NCI-H2171 treated with DMSO at 0.1 percent for 48 hours (cell line): Measurements from ENCODE around the gene GPR62.
"Not testable (repeated sequence)": the region's sequence is repeated elsewhere in the genome, so short reads cannot be mapped to it uniquely, and the experiment has no call there.

ENCODE experiments used
- DNase-seq: peaks from one replicate; lab custom pipeline; 2025; lab: John Stamatoyannopoulos, UW

Gene GPR62

DNA sequence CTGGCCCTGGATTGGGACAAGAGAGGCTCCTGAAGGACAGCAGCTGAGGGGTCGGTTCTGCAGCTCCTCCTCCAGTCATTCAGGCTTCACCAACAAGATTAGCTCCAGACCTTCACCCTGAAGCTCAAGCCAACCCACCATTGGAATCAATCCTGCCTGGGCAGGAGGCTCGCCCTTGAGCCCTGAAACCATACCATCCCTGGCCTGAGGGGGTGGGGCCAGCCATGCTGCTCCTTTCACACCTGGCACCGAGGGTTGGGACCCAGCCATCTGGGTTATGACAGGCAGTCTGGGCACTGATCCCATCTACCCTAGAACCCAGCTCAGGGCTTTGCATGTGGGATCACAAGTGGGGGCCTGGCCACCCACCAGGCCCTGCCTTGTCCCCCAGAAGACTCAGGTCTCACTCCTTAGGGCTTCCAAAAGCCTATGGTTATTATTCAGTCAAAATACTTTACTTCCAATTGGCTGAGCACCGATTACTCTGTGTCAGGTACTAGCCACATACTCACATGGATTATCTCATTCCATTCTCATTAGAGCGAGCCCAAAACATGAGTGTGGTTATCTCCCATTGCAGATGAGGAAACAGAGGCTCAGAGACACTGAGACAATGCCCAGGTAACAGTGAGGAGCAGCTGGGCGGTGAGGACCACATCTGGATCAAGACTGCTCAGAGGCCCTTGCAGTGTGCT, 15.6 kb downstream of the GPR62 start:
- DNase-seq, result no peak

- no peak for DNase-seq
Observed at GRCh38 chr3:51971350-51971749, 16.2 kb downstream of the GPR62 start.

DNA sequence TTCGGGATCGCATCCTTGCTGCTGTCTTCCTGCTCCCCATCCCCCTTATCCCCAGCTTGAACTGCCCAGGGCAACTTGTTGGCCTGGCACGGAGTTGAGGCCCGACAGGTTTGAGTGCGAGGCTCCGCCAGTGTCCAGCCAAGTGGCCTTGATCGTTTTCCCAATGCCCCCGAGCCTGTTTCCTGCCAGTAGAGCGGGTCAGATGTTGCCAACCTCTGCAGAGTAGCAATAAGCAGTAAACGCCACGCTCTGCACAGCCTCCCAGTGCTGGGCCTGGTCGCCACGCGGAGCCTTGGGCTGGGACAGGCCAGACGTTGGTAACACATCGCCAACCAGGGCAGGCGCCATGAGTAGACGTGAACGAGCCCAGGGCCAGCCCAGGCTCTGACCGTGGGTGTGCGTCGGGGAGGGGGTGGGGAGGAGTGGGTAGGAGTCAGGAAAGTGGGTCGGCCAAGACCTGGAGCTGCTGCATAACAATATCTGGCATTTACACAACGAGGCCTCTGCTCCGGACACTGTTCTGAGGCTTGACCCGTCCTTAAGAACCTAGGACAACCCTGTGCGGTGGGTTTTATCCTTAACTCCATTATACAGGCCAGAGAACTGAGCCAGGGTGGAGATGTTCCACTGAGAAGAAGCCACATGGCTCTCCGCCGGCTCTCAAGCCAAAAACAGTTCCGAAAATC, 19.2 kb downstream of the GPR62 start:
- no peak for DNase-seq

DNA sequence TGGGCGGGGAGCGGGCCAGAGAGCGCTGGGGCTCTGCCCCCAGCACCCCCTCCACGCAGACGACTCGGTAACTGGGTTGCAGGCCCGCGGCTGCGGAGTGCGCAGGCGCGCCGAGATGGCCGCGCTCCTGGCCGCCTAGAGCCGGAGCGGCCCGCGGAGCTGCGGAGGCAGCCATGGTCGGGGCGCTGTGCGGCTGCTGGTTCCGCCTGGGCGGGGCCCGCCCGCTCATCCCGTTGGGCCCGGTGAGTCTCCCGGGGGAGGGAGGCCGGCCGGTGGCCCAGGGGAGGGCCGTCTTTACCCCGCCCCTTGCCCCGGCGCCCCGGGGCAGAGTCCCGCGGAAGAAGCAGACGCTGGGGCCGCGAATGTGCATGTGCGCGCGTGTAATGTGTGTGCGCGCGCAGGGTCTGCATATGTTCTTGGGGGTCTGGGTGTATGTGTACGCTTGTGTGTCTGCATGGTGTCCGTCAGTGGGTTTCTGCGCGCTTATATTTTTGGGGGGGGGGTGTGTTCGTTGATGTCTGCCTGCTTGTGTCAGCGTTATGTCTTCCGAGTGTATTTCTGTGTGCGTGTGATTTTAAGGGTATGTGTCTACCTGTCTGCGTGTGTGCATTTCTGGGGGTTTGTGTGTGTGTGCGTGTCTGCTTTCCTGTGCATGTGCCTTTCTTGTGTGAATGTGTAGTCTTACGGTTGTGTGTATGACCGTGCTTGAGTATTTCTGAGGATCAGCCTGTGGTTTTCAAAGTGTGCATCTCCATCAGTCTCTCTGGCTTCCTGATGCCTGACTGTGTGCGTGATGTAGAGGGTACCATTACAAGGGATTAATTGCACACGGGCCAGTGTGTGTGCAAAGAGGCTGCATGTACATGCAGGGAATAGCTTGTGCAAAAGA, 20.0 kb downstream of the GPR62 start, which contains the start of gene ABHD14A:
ABHD14A (plus strand) TSS at position 102 of the 889 bp plus-strand sequence; CDS start at position 174, 72 bp downstream.
- DNase-seq, result peak; percentile 43

GRCh38 chr3:51975852-51976549, 20.8 kb downstream of the GPR62 start:
- no peak for DNase-seq

DNA sequence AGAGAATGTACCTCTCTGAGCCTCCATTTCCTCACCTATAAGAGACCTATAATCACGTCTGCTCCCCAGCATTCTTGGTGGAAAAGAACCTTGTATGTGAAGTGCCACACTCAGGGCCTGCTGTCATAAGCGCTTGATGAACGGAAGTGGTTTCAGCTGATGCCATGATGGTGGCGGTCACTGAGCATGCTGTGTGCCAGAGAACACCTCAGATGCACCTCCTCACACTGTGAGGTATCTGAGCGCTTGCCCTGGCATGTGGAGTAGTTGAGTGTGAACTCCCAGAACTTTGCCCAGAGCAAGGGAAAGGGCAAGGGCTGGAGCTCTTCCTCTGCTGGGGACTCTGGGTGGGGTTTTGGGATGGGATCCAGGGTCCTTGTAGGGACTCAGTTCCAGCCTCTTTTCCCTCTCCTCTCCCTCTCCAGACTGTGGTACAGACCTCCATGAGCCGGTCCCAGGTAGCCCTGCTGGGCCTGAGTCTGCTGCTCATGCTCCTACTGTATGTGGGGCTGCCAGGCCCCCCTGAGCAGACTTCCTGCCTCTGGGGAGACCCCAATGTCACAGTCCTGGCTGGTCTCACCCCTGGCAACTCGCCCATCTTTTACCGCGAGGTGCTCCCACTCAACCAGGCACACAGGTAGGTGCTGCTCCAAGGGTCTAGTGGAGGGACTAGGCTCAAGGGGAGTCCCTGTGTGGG, 22.4 kb downstream of the GPR62 start:
- DNase-seq, result no peak

- DNase-seq, result no peak
Observed at GRCh38 chr3:51978143-51978502, 22.9 kb downstream of the GPR62 start.

GRCh38 chr3:51980253-51980652, 25.1 kb downstream of the GPR62 start:
- no peak for DNase-seq

GRCh38 chr3:51982352-51982837, 27.2 kb downstream of the GPR62 start:
- DNase-seq, result no peak

DNA sequence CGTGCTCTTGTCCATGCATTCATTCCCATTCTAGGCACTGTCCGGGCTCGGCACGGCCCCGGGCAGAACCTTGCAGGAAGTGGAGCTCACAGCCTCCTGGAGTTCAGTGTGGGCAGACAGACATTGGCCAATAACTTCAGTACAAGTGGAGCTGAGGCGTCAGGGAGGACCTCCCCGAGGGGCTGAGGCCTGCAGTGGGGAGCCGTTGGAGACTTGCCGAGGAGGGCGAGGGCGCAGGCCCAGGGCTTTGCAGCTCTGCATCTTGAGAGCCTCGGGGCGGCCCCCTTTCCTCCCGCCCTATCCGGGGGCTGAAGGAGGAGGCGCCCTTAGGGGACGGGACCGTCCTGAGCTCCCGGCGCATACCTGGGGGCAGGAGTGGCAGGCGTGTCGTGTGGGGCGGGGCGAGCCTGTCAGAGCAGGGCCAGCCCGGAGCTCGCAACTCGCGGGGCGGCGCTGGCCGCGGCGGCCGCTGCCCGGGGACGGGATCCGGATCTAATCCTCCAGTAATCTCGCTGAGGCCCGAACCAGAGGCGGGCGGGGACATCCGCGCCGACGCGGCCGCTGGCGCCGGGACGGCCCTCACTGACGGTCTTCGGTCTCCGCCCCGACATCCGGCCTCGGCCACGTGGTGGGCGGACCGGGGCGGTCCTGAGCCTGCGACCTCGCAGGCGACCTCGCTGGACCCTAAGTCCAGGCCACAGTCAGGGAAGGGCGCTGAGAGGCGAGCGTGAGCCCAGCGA, 27.8 kb downstream of the GPR62 start, which contains the start of gene ACY1:
ACY1 (plus strand) TSS at position 698 of the 740 bp plus-strand sequence. CDS start 530 bp downstream, outside the sequence.
- peak; percentile 26 for DNase-seq

GRCh38 chr3:51983578-51984268, 28.5 kb downstream of the GPR62 start:
- DNase-seq, result no peak

DNA sequence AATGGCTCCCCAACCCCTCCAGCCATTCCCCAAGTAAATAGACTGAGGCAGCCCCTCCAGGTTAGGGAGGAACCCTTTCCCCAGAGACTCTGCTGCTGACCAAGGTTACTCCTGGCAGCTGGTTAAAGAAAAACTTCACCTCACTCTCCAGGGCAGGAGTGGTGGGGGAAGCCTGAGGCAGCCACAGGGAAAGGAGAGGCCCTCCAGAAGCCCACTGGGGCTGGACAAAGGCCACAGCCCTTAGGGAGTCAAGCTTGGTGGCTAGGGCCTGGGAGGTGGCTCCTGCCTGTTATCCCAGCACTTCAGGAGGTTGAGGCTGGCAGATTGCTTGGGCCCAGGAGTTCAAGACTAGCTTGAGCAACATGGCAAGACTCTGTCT, 29.1 kb downstream of the GPR62 start:
- no peak for DNase-seq

DNA sequence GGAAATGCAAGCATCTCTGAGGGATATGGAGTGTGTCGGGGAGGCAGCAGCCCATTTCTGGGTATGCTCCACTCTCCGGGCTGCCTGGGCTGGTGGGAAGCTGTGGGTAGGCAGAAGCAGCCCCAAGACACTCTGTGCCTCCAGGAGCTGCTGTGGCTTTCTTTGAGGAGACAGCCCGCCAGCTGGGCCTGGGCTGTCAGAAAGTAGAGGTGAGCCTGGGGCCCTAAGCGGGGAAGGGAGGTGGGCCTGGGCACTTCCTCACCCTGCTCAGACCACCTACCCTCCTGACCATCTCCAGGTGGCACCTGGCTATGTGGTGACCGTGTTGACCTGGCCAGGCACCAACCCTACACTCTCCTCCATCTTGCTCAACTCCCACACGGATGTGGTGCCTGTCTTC, 29.9 kb downstream of the GPR62 start:
- DNase-seq, result no peak

- DNase-seq, result no peak
Observed at GRCh38 chr3:51986010-51986947, 31.1 kb downstream of the GPR62 start.

DNA sequence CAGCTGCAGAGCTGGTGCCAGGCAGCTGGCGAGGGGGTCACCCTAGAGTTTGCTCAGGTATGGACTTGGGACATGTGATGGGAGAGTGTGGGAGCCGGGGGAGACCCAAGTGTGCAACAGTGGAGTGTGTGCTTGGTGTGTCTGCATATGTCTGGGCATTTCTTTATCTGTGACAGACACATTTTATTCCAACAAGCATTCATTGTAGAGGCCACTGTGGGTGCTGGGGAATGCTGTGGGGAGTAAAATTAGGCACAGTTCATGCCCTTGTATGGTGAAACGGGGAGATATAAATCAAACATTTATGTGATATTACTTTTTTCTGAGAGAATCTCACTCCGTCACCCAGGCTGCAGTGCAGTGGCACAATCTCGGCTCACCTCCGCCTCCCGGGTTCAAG, 32.4 kb downstream of the GPR62 start:
- no peak for DNase-seq

DNA sequence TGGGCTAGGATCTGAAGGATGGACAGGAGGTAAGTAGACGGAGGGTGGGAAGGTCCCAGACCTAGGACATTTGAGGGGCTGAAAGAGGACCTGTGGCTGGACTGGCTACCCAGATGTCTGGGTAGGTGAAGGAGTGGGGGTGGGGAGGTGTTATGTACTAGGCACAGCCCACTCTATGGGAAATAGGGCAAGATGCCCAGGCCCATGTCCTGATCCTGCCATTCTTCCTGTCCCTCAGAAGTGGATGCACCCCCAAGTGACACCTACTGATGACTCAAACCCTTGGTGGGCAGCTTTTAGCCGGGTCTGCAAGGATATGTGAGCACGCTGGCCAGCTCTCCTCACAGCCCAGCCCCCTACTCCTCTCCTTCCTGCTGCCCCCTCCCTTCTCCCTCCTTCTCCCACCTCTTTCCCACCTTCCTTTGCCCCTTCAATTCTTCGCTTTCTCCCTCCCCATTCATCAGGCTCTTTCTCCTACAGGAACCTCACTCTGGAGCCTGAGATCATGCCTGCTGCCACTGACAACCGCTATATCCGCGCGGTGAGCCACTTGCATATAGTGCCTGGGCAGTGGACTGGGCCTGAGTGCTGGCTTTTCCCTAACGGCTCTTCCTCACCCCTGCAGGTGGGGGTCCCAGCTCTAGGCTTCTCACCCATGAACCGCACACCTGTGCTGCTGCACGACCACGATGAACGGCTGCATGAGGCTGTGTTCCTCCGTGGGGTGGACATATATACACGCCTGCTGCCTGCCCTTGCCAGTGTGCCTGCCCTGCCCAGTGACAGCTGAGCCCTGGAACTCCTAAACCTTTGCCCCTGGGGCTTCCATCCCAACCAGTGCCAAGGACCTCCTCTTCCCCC, 33.3 kb downstream of the GPR62 start:
- DNase-seq, result no peak

GRCh38 chr3:51990501-51990971, 35.4 kb downstream of the GPR62 start:
- DNase-seq, result not testable (repeated sequence)
